SU-DHL-6 (cell line): ENCODE results near the gene PCSK2.

Experiments used
- CTCF ChIP-seq: fragments of 200-600 bp; sonication (generic); IDR thresholded peaks from one replicate; pipeline ENCODE4 v1.5.1; 2017; ENCODE audit warnings: antibody characterized with exemption, mild to moderate bottlenecking, low read length, moderate library complexity; ENCODE audit not compliant: insufficient read depth, poor library complexity, severe bottlenecking
- EZH2phosphoT487 ChIP-seq: fragments of 200-600 bp; sonication (generic), shearing (Covaris generic); conservative IDR thresholded peaks from 2 replicates; pipeline ENCODE4 v1.6.1; 2018; ENCODE audit warnings: mild to moderate bottlenecking, antibody characterized with exemption, low read length, moderate library complexity, mixed read lengths

- TF ChIP-seq CTCF (no peak), EZH2phosphoT487 (no peak)
Observed at GRCh38 chr20:17189976-17190695, 36.7 kb upstream of the PCSK2 start.
